Measurements from ENCODE around the gene CBFA2T3. TPM values are rescaled to one million over a fixed set of nuclear protein-coding genes. Genes with fewer than 3 reads are reported as not detected.

CBFA2T3 gene
- total and polyA plus RNA-seq, 4 donors, result 4.7 to 11.8 (median 6.6) TPM

DNA sequence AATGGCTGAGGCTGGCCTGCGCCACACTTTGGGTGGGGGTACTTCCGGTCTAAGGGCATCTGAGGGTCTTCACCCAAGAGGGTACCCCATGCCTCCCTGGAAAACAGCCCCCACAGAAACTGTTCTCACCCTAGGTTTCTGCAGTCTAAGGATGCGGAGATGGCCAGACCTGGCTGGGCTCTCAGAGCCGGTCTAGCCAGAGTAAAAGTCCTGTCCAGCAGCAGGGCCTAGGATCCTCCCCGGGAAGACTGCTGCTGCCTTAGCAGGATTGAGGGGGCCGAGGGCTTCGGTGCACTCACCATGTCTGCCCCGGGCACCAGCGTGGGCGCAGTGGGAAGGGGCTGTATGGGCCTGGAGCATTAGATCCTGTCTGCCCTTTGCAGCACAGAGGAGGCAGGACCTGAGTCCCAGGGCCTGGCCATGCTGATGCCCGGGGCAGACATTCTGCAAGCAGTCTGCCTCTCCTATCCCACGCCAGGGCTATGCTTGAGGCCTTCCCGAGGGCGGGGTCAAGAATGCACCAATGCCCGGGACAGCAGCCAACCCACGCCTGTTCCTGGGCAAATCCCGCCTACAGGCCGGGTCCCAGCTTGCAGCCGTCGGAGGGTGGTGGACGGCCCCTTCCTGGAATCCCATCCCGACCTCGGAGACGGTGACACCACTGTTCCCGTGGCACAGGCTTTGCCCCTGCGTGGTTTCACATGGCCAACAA, 54.7 kb downstream of the CBFA2T3 start:
- Histone ChIP-seq H3K9ac (ENCODE audit: insufficient read depth in 1 of 2, low read length in 2 of 2) (no peak overlapping the region), H3K4me1 (ENCODE audit: control insufficient read depth in 5 of 5, insufficient read depth in 5 of 5, low read length in 5 of 5) (peaks cover 0 to 37% (median 12%) of the 10 kb centered on the region in 5 donors), H3K27ac (ENCODE audit: low read depth in 1 of 2, low read length in 1 of 2) (peak overlapping the region; percentile 36 to 85), H3K27me3 (ENCODE audit: control insufficient read depth in 3 of 3, insufficient read depth in 3 of 3, low read length in 2 of 3) (no peaks in the 10 kb centered on the region), H3K4me3 (no peak overlapping the region), H3K9me3 (ENCODE audit: control insufficient read depth in 4 of 4, insufficient read depth in 3 of 4, low read length in 3 of 4) (no peaks in the 10 kb centered on the region), H3K36me3 (ENCODE audit: control insufficient read depth in 4 of 4, insufficient read depth in 4 of 4, low read length in 4 of 4) (no peaks in the 10 kb centered on the region)
- peak; percentile 80 to 85 (median 83) for DNase-seq
- ATAC-seq (ENCODE audit: insufficient read depth, low FRiP score), result peak; percentile 69
- 35 to 41% methylated on average over 26 of the region's 26 CpGs for WGBS, 2 donors
- TF ChIP-seq, protein P1, sequence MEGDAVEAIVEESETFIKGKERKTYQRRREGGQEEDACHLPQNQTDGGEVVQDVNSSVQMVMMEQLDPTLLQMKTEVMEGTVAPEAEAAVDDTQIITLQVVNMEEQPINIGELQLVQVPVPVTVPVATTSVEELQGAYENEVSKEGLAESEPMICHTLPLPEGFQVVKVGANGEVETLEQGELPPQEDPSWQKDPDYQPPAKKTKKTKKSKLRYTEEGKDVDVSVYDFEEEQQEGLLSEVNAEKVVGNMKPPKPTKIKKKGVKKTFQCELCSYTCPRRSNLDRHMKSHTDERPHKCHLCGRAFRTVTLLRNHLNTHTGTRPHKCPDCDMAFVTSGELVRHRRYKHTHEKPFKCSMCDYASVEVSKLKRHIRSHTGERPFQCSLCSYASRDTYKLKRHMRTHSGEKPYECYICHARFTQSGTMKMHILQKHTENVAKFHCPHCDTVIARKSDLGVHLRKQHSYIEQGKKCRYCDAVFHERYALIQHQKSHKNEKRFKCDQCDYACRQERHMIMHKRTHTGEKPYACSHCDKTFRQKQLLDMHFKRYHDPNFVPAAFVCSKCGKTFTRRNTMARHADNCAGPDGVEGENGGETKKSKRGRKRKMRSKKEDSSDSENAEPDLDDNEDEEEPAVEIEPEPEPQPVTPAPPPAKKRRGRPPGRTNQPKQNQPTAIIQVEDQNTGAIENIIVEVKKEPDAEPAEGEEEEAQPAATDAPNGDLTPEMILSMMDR (IDR thresholded peaks at IDR 0.05; ENCODE audit: control extremely low read depth, extremely low read depth), result no peak

DNA sequence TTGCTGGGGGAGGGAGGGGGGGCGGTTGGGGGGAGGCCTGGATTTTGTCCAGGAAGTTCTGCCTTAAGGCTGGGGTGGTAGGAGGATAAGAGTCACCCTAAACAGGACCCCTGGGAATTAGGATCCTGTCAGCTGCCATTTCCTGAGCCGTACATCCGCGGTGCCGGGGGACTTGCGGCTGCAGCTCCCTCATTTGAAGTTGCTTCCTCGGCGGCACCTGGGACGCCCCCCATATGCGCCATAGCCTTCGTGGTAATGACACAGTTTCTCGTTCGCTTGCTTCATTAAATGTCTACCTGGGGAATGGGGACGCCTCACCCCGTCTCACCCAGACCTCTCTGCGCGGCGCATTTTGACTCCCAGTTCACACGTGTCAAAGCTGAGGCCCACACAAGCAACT, 55.4 kb downstream of the CBFA2T3 start:
- H3K9me3 ChIP-seq (ENCODE audit: control insufficient read depth in 4 of 4, insufficient read depth in 3 of 4, low read length in 3 of 4), result no peaks in the 10 kb centered on the region
- no peaks in the 10 kb centered on the region for H3K36me3 ChIP-seq (ENCODE audit: control insufficient read depth in 4 of 4, insufficient read depth in 4 of 4, low read length in 4 of 4)
- H3K4me1 ChIP-seq (ENCODE audit: control insufficient read depth in 5 of 5, insufficient read depth in 5 of 5, low read length in 5 of 5), result peaks cover 0 to 40% (median 12%) of the 10 kb centered on the region in 5 donors
- ATAC-seq (ENCODE audit: insufficient read depth, low FRiP score) (no peak), DNase-seq (peak in 2 of 3 donors; percentile 39 to 51)
- TF ChIP-seq, protein P1 (IDR thresholded peaks at IDR 0.05; ENCODE audit: control extremely low read depth, extremely low read depth), result no peak
- H3K4me3 ChIP-seq, result no peak overlapping the region
- H3K27me3 ChIP-seq (ENCODE audit: control insufficient read depth in 3 of 3, insufficient read depth in 3 of 3, low read length in 2 of 3), result no peaks in the 10 kb centered on the region
- no peak overlapping the region for H3K9ac ChIP-seq (ENCODE audit: insufficient read depth in 1 of 2, low read length in 2 of 2)
- peak overlapping the region; percentile 60 to 85 for H3K27ac ChIP-seq (ENCODE audit: low read depth in 1 of 2, low read length in 1 of 2)
- WGBS, 2 donors, result 38 to 45% methylated on average over 19 of the region's 19 CpGs

DNA sequence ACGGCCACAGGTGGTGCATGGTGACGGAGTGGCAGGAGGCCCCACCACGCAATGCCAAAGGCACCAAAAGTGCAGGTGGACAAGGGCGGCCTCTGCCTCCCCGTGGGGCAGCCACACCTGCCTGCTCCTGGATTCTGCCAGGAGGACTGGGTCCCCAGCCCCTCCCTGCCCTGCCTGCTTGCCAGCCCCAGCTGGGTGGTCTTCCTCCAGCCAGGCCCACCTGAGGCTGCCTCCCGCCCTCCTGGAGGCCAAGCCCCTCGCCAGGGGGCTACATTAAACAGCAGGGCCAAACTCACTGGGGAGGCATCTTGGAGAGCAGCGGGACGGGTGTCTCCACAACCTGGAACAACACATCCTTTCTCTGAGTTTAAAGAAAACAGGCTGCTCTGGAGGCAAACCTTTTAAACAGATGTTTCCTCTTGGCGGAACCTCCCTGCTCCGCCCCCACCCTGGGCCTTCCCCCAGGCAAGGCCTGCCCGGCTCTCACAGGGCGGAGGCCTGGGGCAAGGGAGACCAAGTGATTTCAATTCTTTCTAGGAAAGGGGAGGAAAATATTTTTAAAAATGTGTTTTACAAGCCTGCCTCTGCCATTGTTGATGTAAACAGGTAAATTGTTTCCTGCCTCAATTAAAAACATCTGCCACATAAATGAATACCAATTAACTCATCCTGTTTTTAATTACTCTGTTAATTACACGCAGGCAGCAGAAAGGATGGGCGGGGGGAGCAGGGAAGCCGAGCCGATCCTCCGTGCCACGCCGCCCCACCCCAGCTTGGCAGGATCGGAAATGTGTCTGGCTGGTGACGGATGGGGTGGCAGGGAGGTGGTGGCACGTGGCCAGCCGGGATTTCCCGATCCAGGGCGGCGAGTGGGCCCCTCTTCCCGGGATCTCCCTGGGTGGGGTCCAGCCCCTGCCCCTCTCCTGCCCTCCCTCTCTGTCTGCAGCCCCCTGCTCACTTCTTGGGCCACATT, 56.1 kb downstream of the CBFA2T3 start:
- Histone ChIP-seq H3K27me3 (ENCODE audit: control insufficient read depth in 3 of 3, insufficient read depth in 3 of 3, low read length in 2 of 3) (peaks cover 0 to 2% (median 0%) of the 10 kb centered on the region in 3 donors), H3K9me3 (ENCODE audit: control insufficient read depth in 4 of 4, insufficient read depth in 3 of 4, low read length in 3 of 4) (no peaks in the 10 kb centered on the region), H3K36me3 (ENCODE audit: control insufficient read depth in 4 of 4, insufficient read depth in 4 of 4, low read length in 4 of 4) (no peaks in the 10 kb centered on the region), H3K4me3 (no peak overlapping the region), H3K9ac (ENCODE audit: insufficient read depth in 1 of 2, low read length in 2 of 2) (no peak overlapping the region), H3K4me1 (ENCODE audit: control insufficient read depth in 5 of 5, insufficient read depth in 5 of 5, low read length in 5 of 5) (peaks cover 0 to 40% (median 12%) of the 10 kb centered on the region in 5 donors), H3K27ac (ENCODE audit: low read depth in 1 of 2, low read length in 1 of 2) (peak overlapping the region; percentile 60 to 85)
- peak; percentile 56 for ATAC-seq (ENCODE audit: insufficient read depth, low FRiP score)
- DNase-seq, result peak; percentile 85 to 91 (median 89)
- TF ChIP-seq, protein P1 (IDR thresholded peaks at IDR 0.05; ENCODE audit: control extremely low read depth, extremely low read depth), result no peak
- 19 to 22% methylated on average over 28 of the region's 28 CpGs for WGBS, 2 donors
